Myocyte (in vitro differentiated cells): ENCODE results near the gene CBY3. TPM values are rescaled to one million over a fixed set of nuclear protein-coding genes. Genes with fewer than 3 reads are reported as not detected.

Source experiments
- total RNA-seq: library from RNA; depleted of rRNA; stranded (reverse); fragments of >200 nt; gene quantifications from 2 replicates; pipeline ENCODE4 v1.2.3, GENCODE V29; 2014

CBY3 gene
- total RNA-seq, 1 donor from 2014 or later, result not detected

Other genes with a start within 250 kb of the CBY3 start
- 36.9 and 38.2 TPM in 2 replicates for gene RUFY1, start 130.5 kb downstream of the CBY3 start, total RNA-seq
- gene HNRNPH1, start 57.4 kb downstream of the CBY3 start, total RNA-seq, result 221 and 258 TPM in 2 replicates
- 522 and 641 TPM in 2 replicates for gene CANX, start 17.9 kb upstream of the CBY3 start, total RNA-seq
- gene MAML1, start 51.8 kb upstream of the CBY3 start, total RNA-seq, result 13.8 and 14.0 TPM in 2 replicates
- gene LTC4S, start 113.0 kb upstream of the CBY3 start, total RNA-seq, result 0.94 and 1.0 TPM in 2 replicates
- gene MGAT4B, start 125.8 kb upstream of the CBY3 start, total RNA-seq, result 125 and 135 TPM in 2 replicates
- 551 and 593 TPM in 2 replicates for gene SQSTM1, start 139.9 kb upstream of the CBY3 start, total RNA-seq
- 22.5 and 30.1 TPM in 2 replicates for gene MRNIP, start 177.8 kb upstream of the CBY3 start, total RNA-seq
- gene TBC1D9B, start 226.9 kb upstream of the CBY3 start, total RNA-seq, result 82.2 and 98.3 TPM in 2 replicates